Neural progenitor cell (in vitro differentiated cells): ENCODE measurements around the gene SYT7. TPM values are rescaled to one million over a fixed set of nuclear protein-coding genes. Genes with fewer than 3 reads are reported as not detected.

ENCODE experiments used
- DNase-seq: peaks from one replicate; pipeline ENCODE4 v3.0.0-alpha.2; 2016; ENCODE audit warnings: low spot score
- H2AFZ ChIP-seq: fragments of 200-600 bp; sonication (generic); replicated peaks from 2 replicates; pipeline ENCODE4 v1.6.1; 2016; ENCODE audit warnings: antibody characterized with exemption
- H3F3A ChIP-seq: fragments of 200-600 bp; sonication (generic); 2 replicates; pipeline ENCODE4 v1.6.1; 2016; ENCODE audit warnings: antibody characterized with exemption, low read depth
- H3K27ac ChIP-seq: fragments of 200-600 bp; sonication (generic); 2 replicates; pipeline ENCODE4 v1.5.1; 2016; ENCODE audit warnings: mild to moderate bottlenecking
- H3K27me3 ChIP-seq: fragments of 200-600 bp; sonication (generic); 2 replicates; pipeline ENCODE4 v1.6.1; 2016; ENCODE audit warnings: mild to moderate bottlenecking, moderate library complexity
- H3K36me3 ChIP-seq: fragments of 200-600 bp; sonication (generic); 2 replicates; pipeline ENCODE4 v1.5.1; 2016
- H3K4me1 ChIP-seq: fragments of 200-600 bp; sonication (generic); 2 replicates; pipeline ENCODE4 v1.6.1; 2016; ENCODE audit warnings: mixed run types
- H3K4me2 ChIP-seq: fragments of 200-600 bp; sonication (generic); 2 replicates; pipeline ENCODE4 v1.6.1; 2016
- H3K4me3 ChIP-seq: fragments of 200-600 bp; sonication (generic); 2 replicates; pipeline ENCODE4 v1.5.1; 2016
- H3K79me2 ChIP-seq: fragments of 200-600 bp; sonication (generic); 2 replicates; pipeline ENCODE4 v1.6.1; 2016; ENCODE audit warnings: low read depth
- H3K9ac ChIP-seq: fragments of 200-600 bp; sonication (generic); 2 replicates; pipeline ENCODE4 v1.6.1; 2016
- H3K9me3 ChIP-seq: fragments of 200-600 bp; sonication (generic); 2 replicates; pipeline ENCODE4 v1.5.1; 2016; ENCODE audit warnings: low read depth
- H4K20me1 ChIP-seq: fragments of 200-600 bp; sonication (generic); 2 replicates; pipeline ENCODE4 v1.6.1; 2016; ENCODE audit warnings: low read depth
- H3K27ac Mint-ChIP-seq: 3 replicates; pipeline ENCODE4 v1.8.0; 2021; ENCODE audit warnings: mixed read lengths
- H3K27me3 Mint-ChIP-seq: 2 replicates; pipeline ENCODE4 v1.8.0; 2022; ENCODE audit warnings: low read depth, mild to moderate bottlenecking, inconsistent platforms, moderate library complexity, mixed read lengths; ENCODE audit not compliant: insufficient read depth
- H3K36me3 Mint-ChIP-seq: 3 replicates; pipeline ENCODE4 v1.8.0; 2021; ENCODE audit warnings: mixed read lengths
- H3K4me1 Mint-ChIP-seq: 3 replicates; pipeline ENCODE4 v1.8.0; 2021; ENCODE audit warnings: mixed read lengths
- H3K4me3 Mint-ChIP-seq: 3 replicates; pipeline ENCODE4 v1.8.0; 2021; ENCODE audit warnings: mild to moderate bottlenecking, moderate library complexity, mixed read lengths
- H3K9me3 Mint-ChIP-seq: 3 replicates; pipeline ENCODE4 v1.8.0; 2020; ENCODE audit warnings: mixed read lengths
- CTCF ChIP-seq: fragments of 200-600 bp; sonication (generic); IDR thresholded peaks from 2 replicates; pipeline ENCODE4 v1.5.1; 2017; ENCODE audit warnings: antibody characterized with exemption, mild to moderate bottlenecking
- EZH2 ChIP-seq: fragments of 200-600 bp; sonication (generic); IDR thresholded peaks from 2 replicates; pipeline ENCODE4 v1.6.1; 2017; ENCODE audit warnings: antibody characterized with exemption, mild to moderate bottlenecking, moderate library complexity
- EZH2phosphoT487 ChIP-seq: fragments of 200-600 bp; sonication (generic); IDR thresholded peaks from 2 replicates; pipeline ENCODE4 v1.6.1; 2017; ENCODE audit warnings: antibody characterized with exemption
- total RNA-seq: library from RNA; depleted of rRNA; stranded (reverse); fragments of >200 nt; gene quantifications from 2 replicates; pipeline ENCODE4 v1.2.3, GENCODE V29; 2015; ENCODE audit warnings: low replicate concordance

The SYT7 gene
- total RNA-seq, 1 donor from 2014 or later, result 0.73 TPM

GRCh38 chr11:61477126-61477525 lies 103.8 kb downstream of the SYT7 start:
- peaks cover 7% of the 10 kb centered on the region for H3K27me3 ChIP-seq
- no peaks in the 10 kb centered on the region for H3K36me3 ChIP-seq
- Mint-ChIP-seq H3K36me3 (peaks cover 5% of the 10 kb centered on the region), H3K4me1 (peaks cover 40% of the 10 kb centered on the region), H3K4me3 (no peak overlapping the region), H3K27ac (no peak overlapping the region), H3K9me3 (no peaks in the 10 kb centered on the region), H3K27me3 (peaks cover 11% of the 10 kb centered on the region)
- no peak overlapping the region for H3K9ac ChIP-seq
- no peak for TF ChIP-seq EZH2
- TF ChIP-seq EZH2phosphoT487, result no peak
- no peak for TF ChIP-seq CTCF
- H3K4me1 ChIP-seq, result peaks cover 29% of the 10 kb centered on the region
- peaks cover 19% of the 10 kb centered on the region for H3F3A ChIP-seq
- H3K9me3 ChIP-seq, result no peaks in the 10 kb centered on the region
- H3K4me2 ChIP-seq, result no peak overlapping the region
- no peak for DNase-seq
- H2AFZ ChIP-seq, result no peak overlapping the region
- H3K79me2 ChIP-seq, result no peaks in the 10 kb centered on the region
- H4K20me1 ChIP-seq, result peaks cover 40% of the 10 kb centered on the region
- no peak overlapping the region for H3K27ac ChIP-seq
- no peak overlapping the region for H3K4me3 ChIP-seq

- DNase-seq, result no peak
- no peak overlapping the region for H3K9ac ChIP-seq
- no peaks in the 10 kb centered on the region for H3K36me3 ChIP-seq
- peaks cover 33% of the 10 kb centered on the region for H3K4me1 Mint-ChIP-seq
- H3K4me3 Mint-ChIP-seq, result no peak overlapping the region
- peaks cover 5% of the 10 kb centered on the region for H3K36me3 Mint-ChIP-seq
- H3K27me3 Mint-ChIP-seq, result peaks cover 9% of the 10 kb centered on the region
- H3K4me3 ChIP-seq, result no peak overlapping the region
- H3K9me3 ChIP-seq, result no peaks in the 10 kb centered on the region
- no peak overlapping the region for H3K4me2 ChIP-seq
- peaks cover 21% of the 10 kb centered on the region for H3K4me1 ChIP-seq
- H3K27ac Mint-ChIP-seq, result no peak overlapping the region
- H3K27ac ChIP-seq, result no peak overlapping the region
- no peak for TF ChIP-seq EZH2
- TF ChIP-seq CTCF, result no peak
- TF ChIP-seq EZH2phosphoT487, result no peak
- peaks cover 34% of the 10 kb centered on the region for H4K20me1 ChIP-seq
- peaks cover 18% of the 10 kb centered on the region for H3F3A ChIP-seq
- H2AFZ ChIP-seq, result no peak overlapping the region
- no peaks in the 10 kb centered on the region for H3K9me3 Mint-ChIP-seq
- H3K27me3 ChIP-seq, result peaks cover 7% of the 10 kb centered on the region
- H3K79me2 ChIP-seq, result no peaks in the 10 kb centered on the region
Observed at GRCh38 chr11:61476371-61476770, 104.5 kb downstream of the SYT7 start.

GRCh38 chr11:61475433-61475832 lies 105.4 kb downstream of the SYT7 start:
- Histone ChIP-seq H3K4me1 (peaks cover 12% of the 10 kb centered on the region), H3K9me3 (no peaks in the 10 kb centered on the region), H3K79me2 (no peaks in the 10 kb centered on the region), H3F3A (peaks cover 10% of the 10 kb centered on the region), H4K20me1 (peaks cover 26% of the 10 kb centered on the region), H3K27me3 (peaks cover 7% of the 10 kb centered on the region), H2AFZ (no peak overlapping the region), H3K9ac (no peak overlapping the region), H3K27ac (no peak overlapping the region), H3K4me2 (no peak overlapping the region), H3K36me3 (no peaks in the 10 kb centered on the region), H3K4me3 (no peak overlapping the region)
- Mint-ChIP-seq H3K36me3 (peaks cover 11% of the 10 kb centered on the region), H3K9me3 (no peaks in the 10 kb centered on the region), H3K4me3 (no peak overlapping the region), H3K27ac (no peak overlapping the region), H3K4me1 (peaks cover 24% of the 10 kb centered on the region), H3K27me3 (peaks cover 8% of the 10 kb centered on the region)
- no peak for TF ChIP-seq EZH2
- TF ChIP-seq EZH2phosphoT487, result no peak
- no peak for TF ChIP-seq CTCF
- no peak for DNase-seq
